ENCODE data around the gene CD22.

The CD22 gene

DNA sequence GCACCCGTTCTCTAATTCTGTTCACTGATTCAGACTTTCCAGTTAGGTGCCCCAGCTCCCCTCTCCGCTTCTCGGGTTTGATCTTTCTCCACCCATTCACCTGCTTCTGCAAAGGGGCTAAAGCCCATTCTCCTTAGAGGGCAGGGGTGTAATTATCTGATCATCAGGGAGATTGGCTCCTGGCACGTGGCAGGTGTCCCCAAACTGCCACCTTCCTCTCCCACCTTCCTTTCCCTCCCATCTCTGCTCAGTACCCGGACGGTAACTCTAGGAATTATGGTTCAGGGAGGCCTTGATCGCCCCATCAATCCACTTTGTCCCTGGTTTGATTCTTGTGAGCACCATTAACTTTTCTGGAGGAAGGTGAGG is 18.9 kb downstream of the CD22 start:
- ChIA-PET CTCF (interaction anchor here (0.8 kb wide), 1 partner anchor 163 kb away, joined by 3 read pairs; no protein-coding TSS in a partner anchor), POLR2A (interaction anchor here (0.6 kb wide), 1 partner anchor 267 kb away, joined by 3 read pairs; no protein-coding TSS in a partner anchor)
- no peak for DNase-seq (ENCODE audit: low read depth, low spot score)
- TF ChIP-seq, protein P1, sequence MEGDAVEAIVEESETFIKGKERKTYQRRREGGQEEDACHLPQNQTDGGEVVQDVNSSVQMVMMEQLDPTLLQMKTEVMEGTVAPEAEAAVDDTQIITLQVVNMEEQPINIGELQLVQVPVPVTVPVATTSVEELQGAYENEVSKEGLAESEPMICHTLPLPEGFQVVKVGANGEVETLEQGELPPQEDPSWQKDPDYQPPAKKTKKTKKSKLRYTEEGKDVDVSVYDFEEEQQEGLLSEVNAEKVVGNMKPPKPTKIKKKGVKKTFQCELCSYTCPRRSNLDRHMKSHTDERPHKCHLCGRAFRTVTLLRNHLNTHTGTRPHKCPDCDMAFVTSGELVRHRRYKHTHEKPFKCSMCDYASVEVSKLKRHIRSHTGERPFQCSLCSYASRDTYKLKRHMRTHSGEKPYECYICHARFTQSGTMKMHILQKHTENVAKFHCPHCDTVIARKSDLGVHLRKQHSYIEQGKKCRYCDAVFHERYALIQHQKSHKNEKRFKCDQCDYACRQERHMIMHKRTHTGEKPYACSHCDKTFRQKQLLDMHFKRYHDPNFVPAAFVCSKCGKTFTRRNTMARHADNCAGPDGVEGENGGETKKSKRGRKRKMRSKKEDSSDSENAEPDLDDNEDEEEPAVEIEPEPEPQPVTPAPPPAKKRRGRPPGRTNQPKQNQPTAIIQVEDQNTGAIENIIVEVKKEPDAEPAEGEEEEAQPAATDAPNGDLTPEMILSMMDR (IDR thresholded peaks at IDR 0.05; ENCODE audit: insufficient read depth, low read length, missing control alignments) = no peak
- no peak overlapping the region for H3K4me3 ChIP-seq (ENCODE audit: low read depth, low read length)

DNA sequence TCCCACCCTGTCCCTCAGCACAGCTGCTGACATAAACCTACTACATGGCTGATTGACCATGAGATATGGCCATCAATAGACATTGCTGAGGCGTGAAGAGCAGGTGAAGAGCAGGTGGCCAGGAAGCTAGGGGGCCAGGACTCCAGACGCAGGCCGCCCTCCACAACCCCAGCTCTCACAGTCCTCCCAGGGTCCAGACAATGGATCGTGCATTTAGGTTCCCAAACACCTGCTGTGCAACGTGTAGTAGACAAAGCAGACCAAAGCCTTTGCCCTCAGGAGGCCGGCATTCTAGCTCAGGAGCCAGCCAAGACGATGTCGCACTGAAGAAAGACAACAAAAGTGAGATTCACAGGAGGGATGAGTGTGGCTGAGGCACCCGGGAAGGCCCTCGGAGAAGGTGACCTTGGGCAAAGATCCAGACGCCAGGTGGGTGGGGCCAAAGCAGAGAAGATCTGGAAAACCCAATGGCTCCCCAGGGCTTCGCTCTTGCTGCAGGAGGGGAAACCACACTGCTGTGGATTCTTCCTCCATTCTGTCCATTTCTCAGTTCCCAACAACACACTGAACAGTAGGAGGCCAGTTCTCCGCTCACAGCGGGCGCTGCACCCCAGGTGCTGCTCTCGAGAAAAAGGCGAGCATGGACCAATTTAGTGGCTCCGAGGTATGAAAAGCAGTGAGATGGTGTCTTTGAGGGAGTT is 20.1 kb downstream of the CD22 start:
- no peak overlapping the region for H3K4me3 ChIP-seq (ENCODE audit: low read depth, low read length)
- POLR2A ChIA-PET = no interaction called here
- CTCF ChIA-PET = interaction anchor here (1.3 kb wide), 1 partner anchor 143 kb away, joined by 3 read pairs; no protein-coding TSS in a partner anchor
- DNase-seq (ENCODE audit: low read depth, low spot score) = no peak
- TF ChIP-seq, protein P1 (IDR thresholded peaks at IDR 0.05; ENCODE audit: insufficient read depth, low read length, missing control alignments) = no peak

DNA sequence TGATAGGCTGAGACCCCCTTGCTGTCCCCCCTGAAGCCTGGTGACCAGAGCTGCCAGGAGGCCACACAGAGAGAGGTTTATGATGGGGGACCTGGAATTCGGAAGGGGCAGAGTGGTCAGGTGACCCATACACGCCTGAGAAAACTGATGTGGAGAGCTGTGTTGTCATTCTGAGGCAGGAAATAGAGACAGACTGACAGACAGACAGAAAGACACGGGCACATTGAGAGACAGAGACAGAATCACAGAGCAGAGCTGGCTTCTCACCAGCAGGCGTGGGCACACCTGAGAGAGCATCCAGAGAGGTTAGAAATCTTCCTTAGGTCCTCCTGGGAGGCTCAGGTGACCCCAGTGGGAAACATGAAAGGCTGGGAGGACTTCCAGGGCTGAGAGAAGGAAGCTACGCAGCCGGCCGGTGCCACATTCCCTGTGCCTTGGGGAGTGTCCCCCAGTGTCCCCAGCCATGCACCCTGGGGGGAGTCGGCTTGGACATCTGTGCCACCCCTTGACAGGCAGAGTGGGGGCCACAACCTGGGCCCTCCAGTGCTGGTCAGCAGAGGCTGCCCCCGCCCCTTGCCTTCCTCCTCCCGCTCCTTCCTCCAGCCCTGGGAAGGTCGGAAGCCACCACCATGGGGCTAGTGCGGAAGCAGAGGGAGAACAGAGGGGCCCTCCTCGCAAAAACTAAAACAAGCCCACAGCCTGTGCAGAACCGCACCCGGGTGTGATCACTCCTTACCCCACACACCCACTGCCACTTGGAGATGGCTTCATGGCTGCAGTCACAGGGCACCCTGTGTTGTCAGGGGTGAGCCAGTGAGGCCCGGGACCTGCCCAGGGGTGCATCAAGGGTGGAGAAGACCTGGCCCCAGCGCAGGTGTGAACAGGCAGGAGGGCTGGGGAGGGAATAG is 20.9 kb downstream of the CD22 start:
- no peak overlapping the region for H3K4me3 ChIP-seq (ENCODE audit: low read depth, low read length)
- ChIA-PET CTCF (interaction anchor here (1.3 kb wide), 1 partner anchor 142 kb away, joined by 3 read pairs; no protein-coding TSS in a partner anchor), POLR2A (no interaction called here)
- DNase-seq (ENCODE audit: low read depth, low spot score) = no peak
- TF ChIP-seq, protein P1 (IDR thresholded peaks at IDR 0.05; ENCODE audit: insufficient read depth, low read length, missing control alignments) = no peak

DNA sequence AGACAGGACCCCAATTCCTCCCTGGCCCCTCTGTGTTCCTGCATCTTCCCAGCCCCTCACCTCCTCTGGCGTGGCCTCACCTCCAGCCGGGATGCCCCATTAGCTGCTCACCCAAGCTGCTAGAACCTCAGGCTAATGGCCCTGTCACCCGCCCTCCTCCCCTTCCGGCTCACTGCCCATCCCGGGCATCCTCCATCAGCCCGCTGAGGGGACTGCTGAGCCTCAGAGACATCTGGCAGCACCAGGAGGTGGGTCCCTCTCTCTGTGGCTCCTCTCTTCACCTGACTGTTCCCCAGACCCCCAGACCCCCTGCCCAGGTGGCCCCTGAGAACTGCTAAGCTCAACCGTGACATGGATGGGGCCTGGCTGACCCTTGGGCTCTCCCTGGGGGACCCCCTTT is 21.6 kb downstream of the CD22 start:
- POLR2A ChIA-PET = no interaction called here
- no peak for DNase-seq (ENCODE audit: low read depth, low spot score)
- CTCF ChIA-PET = interaction anchor here (3.6 to 6.3 kb wide), 2 partner anchors 118 to 144 kb away, joined by 20 to 93 read pairs; no protein-coding TSS in a partner anchor
- TF ChIP-seq, protein P1 (IDR thresholded peaks at IDR 0.05; ENCODE audit: insufficient read depth, low read length, missing control alignments) = no peak
- H3K4me3 ChIP-seq (ENCODE audit: low read depth, low read length) = no peak overlapping the region

DNA sequence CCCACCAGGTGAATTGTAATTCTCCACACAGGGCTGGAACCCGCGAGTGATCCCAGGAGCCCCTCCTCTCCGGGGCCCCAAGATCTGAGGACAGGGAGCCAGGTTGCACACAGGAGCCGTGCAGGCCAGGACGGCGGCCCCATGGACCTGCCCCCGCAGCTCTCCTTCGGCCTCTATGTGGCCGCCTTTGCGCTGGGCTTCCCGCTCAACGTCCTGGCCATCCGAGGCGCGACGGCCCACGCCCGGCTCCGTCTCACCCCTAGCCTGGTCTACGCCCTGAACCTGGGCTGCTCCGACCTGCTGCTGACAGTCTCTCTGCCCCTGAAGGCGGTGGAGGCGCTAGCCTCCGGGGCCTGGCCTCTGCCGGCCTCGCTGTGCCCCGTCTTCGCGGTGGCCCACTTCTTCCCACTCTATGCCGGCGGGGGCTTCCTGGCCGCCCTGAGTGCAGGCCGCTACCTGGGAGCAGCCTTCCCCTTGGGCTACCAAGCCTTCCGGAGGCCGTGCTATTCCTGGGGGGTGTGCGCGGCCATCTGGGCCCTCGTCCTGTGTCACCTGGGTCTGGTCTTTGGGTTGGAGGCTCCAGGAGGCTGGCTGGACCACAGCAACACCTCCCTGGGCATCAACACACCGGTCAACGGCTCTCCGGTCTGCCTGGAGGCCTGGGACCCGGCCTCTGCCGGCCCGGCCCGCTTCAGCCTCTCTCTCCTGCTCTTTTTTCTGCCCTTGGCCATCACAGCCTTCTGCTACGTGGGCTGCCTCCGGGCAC is 22.6 kb downstream of the CD22 start:
- H3K4me3 ChIP-seq (ENCODE audit: low read depth, low read length) = no peak overlapping the region
- CTCF ChIA-PET = interaction anchor here (1.3 to 6.3 kb wide), 4 partner anchors 10 to 143 kb away, joined by 4 to 93 read pairs (median 12); no protein-coding TSS in a partner anchor
- no peak for DNase-seq (ENCODE audit: low read depth, low spot score)
- POLR2A ChIA-PET = no interaction called here
- TF ChIP-seq, protein P1 (IDR thresholded peaks at IDR 0.05; ENCODE audit: insufficient read depth, low read length, missing control alignments) = no peak

All from AG04449 (cell line).